HG03521 (cell line): ENCODE data around the gene MAP2K6.

Experiments used
- ATAC-seq: cut with Tn5 transposase; IDR thresholded peaks from one replicate; pipeline ENCODE4 v1.9.1; 2021; ENCODE audit warnings: mild to moderate bottlenecking, moderate library complexity; ENCODE audit not compliant: unreplicated experiment

The MAP2K6 gene

GRCh38 chr17:69528035-69528434 is 113.5 kb downstream of the MAP2K6 start:
- ATAC-seq: no peak

GRCh38 chr17:69533481-69534234 is 119.2 kb downstream of the MAP2K6 start:
- no peak for ATAC-seq

- ATAC-seq: no peak
These were observed 119.7 kb downstream of the MAP2K6 start for GRCh38 chr17:69534235-69534621.

- ATAC-seq: no peak
These were observed 120.6 kb downstream of the MAP2K6 start for GRCh38 chr17:69535016-69535570.

GRCh38 chr17:69538795-69539194 is 124.3 kb downstream of the MAP2K6 start:
- no peak for ATAC-seq

- no peak for ATAC-seq
These were observed 124.8 kb downstream of the MAP2K6 start for GRCh38 chr17:69539274-69539673.

- ATAC-seq: no peak
These were observed 125.4 kb downstream of the MAP2K6 start for GRCh38 chr17:69539781-69540319.

- no peak for ATAC-seq
These were observed 125.9 kb downstream of the MAP2K6 start for GRCh38 chr17:69540356-69540755.

- no peak for ATAC-seq
These were observed 132.7 kb downstream of the MAP2K6 start for GRCh38 chr17:69547230-69547629.

GRCh38 chr17:69547947-69548346 is 133.4 kb downstream of the MAP2K6 start:
- ATAC-seq: no peak

GRCh38 chr17:69551212-69552010 is 136.9 kb downstream of the MAP2K6 start:
- no peak for ATAC-seq

- no peak for ATAC-seq
These were observed 138.6 kb downstream of the MAP2K6 start for GRCh38 chr17:69552986-69553667.

- ATAC-seq: no peak
These were observed 140.6 kb downstream of the MAP2K6 start for GRCh38 chr17:69555056-69555455.

- no peak for ATAC-seq
These were observed 142.8 kb downstream of the MAP2K6 start for GRCh38 chr17:69557339-69557738.

- no peak for ATAC-seq
These were observed 144.3 kb downstream of the MAP2K6 start for GRCh38 chr17:69558796-69559195.

- ATAC-seq: no peak
These were observed 146.5 kb downstream of the MAP2K6 start for GRCh38 chr17:69560987-69561441.

GRCh38 chr17:69561462-69561861 is 147.0 kb downstream of the MAP2K6 start:
- ATAC-seq: no peak

- ATAC-seq: no peak
These were observed 150.9 kb downstream of the MAP2K6 start for GRCh38 chr17:69565447-69565846.

GRCh38 chr17:69567130-69567529 is 152.6 kb downstream of the MAP2K6 start:
- ATAC-seq: no peak

- no peak for ATAC-seq
These were observed 158.2 kb downstream of the MAP2K6 start for GRCh38 chr17:69572747-69573146.

- no peak for ATAC-seq
These were observed 158.9 kb downstream of the MAP2K6 start for GRCh38 chr17:69573396-69573795.
